Measurements from ENCODE around the gene LOC101059915.

GRCh38 chrX:71625471-71625870 is 41.9 kb upstream of the LOC101059915 start:
- TF ChIP-seq ZFX (IDR thresholded peaks at IDR 0.05): no peak
- TF ChIP-seq CTCF (conservative IDR thresholded peaks at IDR 0.05): no peak

Measured in C4-2B (cell line).